Bronchial epithelial cell (primary cell): ENCODE data around the gene GNPAT. TPM values are rescaled to one million over a fixed set of nuclear protein-coding genes. Genes with fewer than 3 reads are reported as not detected.
A peak's percentile ranks its signal among the peaks of the same experiment; 100 is the strongest.

ENCODE experiments used
- DNase-seq: peaks from one replicate; pipeline ENCODE4 v3.0.0-alpha.2; 2010; ENCODE audit warnings: low read depth
- FAIRE-seq: peaks from 2 replicates; lab custom pipeline; 2011; peaks lifted over from hg19 to GRCh38; lab: Jason Lieb, UNC
- H3K27me3 ChIP-seq: 2 replicates; pipeline ENCODE4 v1.5.1; 2011; ENCODE audit warnings: low read length; ENCODE audit not compliant: control insufficient read depth, insufficient read depth
- H3K36me3 ChIP-seq: 2 replicates; pipeline ENCODE4 v1.5.1; 2011; ENCODE audit warnings: low read length; ENCODE audit not compliant: control insufficient read depth, insufficient read depth
- H3K4me3 ChIP-seq: 2 replicates; pipeline ENCODE4 v1.5.1; 2011; ENCODE audit warnings: mild to moderate bottlenecking, low read depth, low read length, control low read depth
- CTCF ChIP-seq: IDR thresholded peaks from 2 replicates; pipeline ENCODE4 v1.5.1; 2011; ENCODE audit warnings: mild to moderate bottlenecking, moderate library complexity, low read length, control low read depth, inconsistent platforms; ENCODE audit not compliant: insufficient read depth, severe bottlenecking
- total RNA-seq: library from RNA; depleted of rRNA; stranded (reverse); fragments of >200 nt; gene quantifications from 2 replicates; pipeline ENCODE4 v1.2.1, GENCODE V29; 2014

The GNPAT gene
- total RNA-seq, 1 donor from 2014 or later: 48.7 TPM

DNA sequence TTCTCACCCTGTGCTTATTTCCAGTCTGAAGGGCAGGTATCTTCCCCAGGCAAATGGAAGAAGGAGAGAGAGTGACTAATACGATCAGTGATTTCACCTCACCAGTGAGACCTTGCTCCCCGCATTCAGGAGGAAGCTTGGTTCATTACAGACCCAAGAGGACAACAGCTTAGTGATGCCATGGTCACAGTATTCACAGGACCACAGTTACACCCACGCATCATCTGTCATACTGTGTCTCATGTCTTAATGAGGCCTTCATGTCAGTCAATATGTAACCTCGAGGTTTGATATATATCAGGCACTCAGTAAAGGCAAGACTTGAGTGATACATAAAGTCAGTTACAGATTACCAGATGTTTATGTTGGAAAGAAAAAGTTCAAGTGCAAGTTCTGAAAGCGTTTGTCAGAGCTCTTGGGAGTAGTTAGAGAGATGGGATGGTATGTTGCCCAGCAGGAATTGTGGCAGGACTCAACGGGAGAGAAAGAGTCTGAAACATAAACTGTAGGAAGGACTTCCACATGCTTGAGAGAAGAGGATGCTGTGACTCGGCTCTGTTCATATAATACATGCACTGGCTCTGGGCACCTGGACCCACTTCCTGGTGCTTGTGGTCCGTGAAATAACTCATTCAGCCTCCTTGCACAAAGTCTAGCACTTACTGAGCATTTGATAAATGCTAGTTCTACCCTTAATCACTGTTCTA, 33.3 kb downstream of the GNPAT start:
- Histone ChIP-seq H3K4me3 (no peak overlapping the region), H3K27me3 (no peaks in the 10 kb centered on the region), H3K36me3 (peaks cover 14% of the 10 kb centered on the region)
- TF ChIP-seq CTCF: no peak
- DNase-seq (no peak), FAIRE-seq (no peak)

DNA sequence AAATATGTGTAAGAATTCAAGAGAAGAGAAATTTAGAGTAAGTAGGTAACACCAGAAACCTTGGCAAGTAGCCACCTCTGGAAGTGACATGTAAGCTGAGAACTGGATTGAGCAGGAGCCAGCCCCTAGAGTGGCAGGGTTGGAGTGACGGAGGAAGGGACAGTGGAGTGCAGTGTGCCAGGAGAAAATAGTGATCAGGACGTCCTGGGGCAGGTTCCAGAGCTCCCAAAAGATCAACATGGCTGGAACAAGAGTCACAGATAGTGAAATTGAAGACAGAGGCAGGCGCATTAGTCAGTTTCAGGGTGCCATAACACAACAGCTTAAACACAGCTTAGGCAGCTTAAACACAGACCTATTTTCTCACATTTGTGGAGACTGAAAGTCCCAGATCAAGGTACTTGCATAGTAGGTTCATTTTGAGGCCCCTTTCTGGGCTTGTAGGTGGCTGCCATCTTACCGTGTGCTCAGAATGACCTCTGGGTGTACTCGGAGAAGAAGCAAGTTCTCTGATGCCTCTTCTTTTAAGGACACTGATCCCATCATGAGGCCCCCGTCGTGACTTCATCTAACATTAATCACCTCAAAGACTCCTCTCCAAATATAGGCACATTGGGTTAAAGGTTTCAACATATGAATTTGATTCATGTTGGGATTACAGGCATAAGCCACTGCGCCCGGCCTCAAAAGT, 37.2 kb downstream of the GNPAT start:
- H3K36me3 ChIP-seq: peaks cover 14% of the 10 kb centered on the region
- no peaks in the 10 kb centered on the region for H3K27me3 ChIP-seq
- TF ChIP-seq CTCF: no peak
- peak; percentile 36 for FAIRE-seq
- no peak for DNase-seq
- H3K4me3 ChIP-seq: no peak overlapping the region

DNA sequence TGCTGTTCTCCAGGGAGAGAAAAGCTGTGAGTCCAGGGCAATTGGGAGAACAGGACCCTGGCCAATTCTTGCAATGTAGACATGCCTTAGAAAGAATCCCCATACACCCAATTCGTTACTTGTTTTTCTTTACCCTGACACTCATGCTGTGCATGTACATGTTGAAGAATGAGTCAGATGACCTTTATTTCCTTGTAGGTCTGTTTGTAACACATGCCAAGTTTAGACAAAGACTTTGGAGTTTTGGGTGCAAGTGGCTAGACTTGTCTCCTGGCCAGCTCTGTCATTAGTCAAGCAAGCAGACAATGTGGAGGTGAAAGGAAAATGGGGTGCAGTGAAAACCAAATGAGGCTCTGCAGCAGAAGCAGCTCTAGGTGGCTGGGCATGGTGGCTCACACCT, 38.1 kb downstream of the GNPAT start:
- FAIRE-seq (no peak), DNase-seq (peak; percentile 88)
- TF ChIP-seq CTCF: no peak
- Histone ChIP-seq H3K27me3 (no peaks in the 10 kb centered on the region), H3K36me3 (peaks cover 10% of the 10 kb centered on the region), H3K4me3 (no peak overlapping the region)

DNA sequence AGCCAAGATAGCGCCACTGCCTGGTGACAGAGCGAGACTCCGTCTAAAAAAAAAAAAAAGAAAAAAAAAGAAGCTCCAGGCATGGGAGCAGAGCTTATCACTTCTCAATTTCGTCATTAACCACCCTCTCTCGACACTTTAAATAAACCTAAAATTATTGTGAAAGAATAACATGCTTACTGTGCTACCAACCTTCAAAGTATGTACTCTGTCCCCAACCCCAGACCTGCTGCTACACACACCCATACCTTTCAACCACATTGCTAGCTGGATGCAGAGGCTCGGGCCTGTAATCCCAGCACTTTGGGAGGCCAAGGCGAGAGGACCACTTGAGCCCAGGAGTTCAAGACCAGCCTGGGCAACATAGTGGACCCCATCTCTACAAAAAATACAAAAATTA, 38.7 kb downstream of the GNPAT start:
- no peak for DNase-seq

DNA sequence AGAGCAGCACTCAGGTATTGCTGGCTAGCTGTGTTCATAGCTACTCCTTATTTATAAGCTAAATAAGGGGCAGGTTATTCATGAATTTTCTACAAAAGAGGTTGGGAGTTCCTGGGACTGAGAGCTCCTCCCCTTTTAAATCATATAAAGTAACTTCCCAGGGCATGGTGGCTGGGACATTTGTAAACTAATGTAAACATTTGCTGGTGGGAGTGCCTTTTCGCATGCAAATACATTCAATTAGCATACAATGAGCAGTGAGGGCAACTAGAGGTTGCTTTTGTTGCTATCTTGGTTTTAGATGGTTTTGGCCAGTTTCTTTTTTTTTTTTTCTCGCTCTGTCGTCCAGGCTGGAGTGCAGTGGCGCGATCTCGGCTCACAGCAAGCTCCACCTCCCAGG, 43.4 kb downstream of the GNPAT start:
- no peak for DNase-seq
- Histone ChIP-seq H3K27me3 (no peaks in the 10 kb centered on the region), H3K36me3 (no peaks in the 10 kb centered on the region), H3K4me3 (no peak overlapping the region)
- no peak for TF ChIP-seq CTCF
- FAIRE-seq: no peak

More for the DNA sequence above, 38.7 kb downstream of the GNPAT start:
- Histone ChIP-seq H3K4me3 (no peak overlapping the region), H3K36me3 (peaks cover 6% of the 10 kb centered on the region), H3K27me3 (no peaks in the 10 kb centered on the region)
- FAIRE-seq: no peak
- TF ChIP-seq CTCF: no peak
